MCF 10A (cell line): ENCODE measurements around the gene EHD1. TPM values are rescaled to one million over a fixed set of nuclear protein-coding genes. Genes with fewer than 3 reads are reported as not detected.

Experiments
- BruUV-seq: library from RNA; stranded (reverse); fragments of 400-500 nt; replicated peaks from 2 replicates; lab custom pipeline; 2021; lab: Mats Ljungman, UMichigan
- CTCF ChIA-PET: fragments of 300-600 bp; sonication (Branson Sonifier 250); formaldehyde crosslinking; extraction: SDS; loops from one replicate; lab custom pipeline; 2021; ENCODE audit warnings: antibody characterized with exemption, inconsistent platforms; lab: Yijun Ruan, JAX
- POLR2A ChIA-PET: fragments of 300-600, 350-650 bp; sonication (Branson Sonifier 250); formaldehyde crosslinking; extraction: SDS; loops from one replicate; lab custom pipeline; 2020; ENCODE audit warnings: antibody characterized with exemption, inconsistent platforms; lab: Yijun Ruan, JAX
- DNase-seq: peaks from one replicate; pipeline ENCODE4 v3.0.0-alpha.2; 2018; ENCODE audit not compliant: unreplicated experiment
- H3K27ac Mint-ChIP-seq: one replicate; pipeline ENCODE4 v1.8.0; 2022; ENCODE audit warnings: mild to moderate bottlenecking, low read depth, mixed read lengths; ENCODE audit not compliant: unreplicated experiment
- H3K27me3 Mint-ChIP-seq: one replicate; pipeline ENCODE4 v1.8.0; 2022; ENCODE audit warnings: mixed read lengths; ENCODE audit not compliant: insufficient read depth, unreplicated experiment
- H3K36me3 Mint-ChIP-seq: one replicate; pipeline ENCODE4 v1.8.0; 2022; ENCODE audit warnings: mild to moderate bottlenecking, moderate library complexity, mixed read lengths; ENCODE audit not compliant: insufficient read depth, unreplicated experiment
- H3K4me1 Mint-ChIP-seq: one replicate; pipeline ENCODE4 v1.8.0; 2022; ENCODE audit warnings: mixed read lengths; ENCODE audit not compliant: insufficient read depth, unreplicated experiment
- H3K4me3 Mint-ChIP-seq: one replicate; pipeline ENCODE4 v1.8.0; 2022; ENCODE audit warnings: mild to moderate bottlenecking, moderate library complexity, mixed read lengths; ENCODE audit not compliant: unreplicated experiment
- H3K9me3 Mint-ChIP-seq: one replicate; pipeline ENCODE4 v1.8.0; 2022; ENCODE audit warnings: mixed read lengths; ENCODE audit not compliant: unreplicated experiment
- intact Hi-C: fragments of 100-400 bp; cut with micrococcal nuclease; formaldehyde crosslinking; loops from 2 replicates; pipeline ENCODE4 v1.14.1; 2022
- total RNA-seq: library from RNA; stranded (reverse); gene quantifications from 2 replicates; pipeline ENCODE4 v1.2.3, GENCODE V29; 2022
- TF ChIP-seq, protein P1 (sequence below): fragments of 200-600 bp; IDR thresholded peaks from one replicate; pipeline ENCODE4 v1.8.0; 2022; ENCODE audit warnings: antibody characterized with exemption, mild to moderate bottlenecking; ENCODE audit not compliant: unreplicated experiment

EHD1 gene
- total RNA-seq, 1 experiment from 2014 or later: 80.6 TPM

DNA sequence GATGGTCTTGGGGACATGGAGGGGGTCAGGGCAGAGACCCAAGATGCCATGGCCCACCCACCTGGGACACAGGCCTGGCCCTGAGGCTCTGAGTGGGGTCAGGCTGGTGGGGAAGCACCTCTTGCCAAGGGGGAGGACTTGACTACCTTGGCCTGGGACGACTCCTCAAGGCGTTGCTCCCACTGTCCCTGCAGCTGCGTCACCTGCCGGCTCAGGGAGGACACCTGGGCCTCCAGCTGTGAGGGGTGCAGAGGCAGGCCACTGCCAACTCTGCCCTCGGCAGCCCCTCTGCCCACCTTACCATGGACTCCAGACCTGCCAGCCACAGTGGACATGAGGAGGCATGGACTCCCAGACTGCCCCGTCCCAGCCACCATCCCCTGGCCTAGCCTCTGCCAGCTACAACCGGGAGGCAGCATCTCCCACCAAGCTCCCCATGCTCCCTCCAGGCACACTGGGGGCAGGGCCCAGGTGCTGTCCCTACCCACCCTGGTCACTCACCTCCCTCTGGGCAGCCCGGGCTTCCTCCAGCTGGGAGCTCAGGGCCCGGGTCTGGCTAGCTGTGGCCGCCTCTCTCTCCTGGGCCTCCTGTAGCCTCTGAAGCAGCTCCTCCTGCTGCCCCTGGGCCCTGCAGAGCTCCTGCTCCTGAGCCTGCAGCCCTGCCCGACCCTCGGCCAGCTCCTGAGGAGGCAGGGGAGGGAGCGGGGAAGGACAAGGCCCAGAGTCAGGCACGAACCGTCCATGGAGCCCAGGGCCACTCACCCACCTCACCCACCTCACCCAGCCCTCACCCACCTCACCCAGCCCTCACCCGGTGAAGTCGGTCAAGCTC, 42.6 kb downstream of the EHD1 start:
- TF ChIP-seq, protein P1, sequence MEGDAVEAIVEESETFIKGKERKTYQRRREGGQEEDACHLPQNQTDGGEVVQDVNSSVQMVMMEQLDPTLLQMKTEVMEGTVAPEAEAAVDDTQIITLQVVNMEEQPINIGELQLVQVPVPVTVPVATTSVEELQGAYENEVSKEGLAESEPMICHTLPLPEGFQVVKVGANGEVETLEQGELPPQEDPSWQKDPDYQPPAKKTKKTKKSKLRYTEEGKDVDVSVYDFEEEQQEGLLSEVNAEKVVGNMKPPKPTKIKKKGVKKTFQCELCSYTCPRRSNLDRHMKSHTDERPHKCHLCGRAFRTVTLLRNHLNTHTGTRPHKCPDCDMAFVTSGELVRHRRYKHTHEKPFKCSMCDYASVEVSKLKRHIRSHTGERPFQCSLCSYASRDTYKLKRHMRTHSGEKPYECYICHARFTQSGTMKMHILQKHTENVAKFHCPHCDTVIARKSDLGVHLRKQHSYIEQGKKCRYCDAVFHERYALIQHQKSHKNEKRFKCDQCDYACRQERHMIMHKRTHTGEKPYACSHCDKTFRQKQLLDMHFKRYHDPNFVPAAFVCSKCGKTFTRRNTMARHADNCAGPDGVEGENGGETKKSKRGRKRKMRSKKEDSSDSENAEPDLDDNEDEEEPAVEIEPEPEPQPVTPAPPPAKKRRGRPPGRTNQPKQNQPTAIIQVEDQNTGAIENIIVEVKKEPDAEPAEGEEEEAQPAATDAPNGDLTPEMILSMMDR: no peak
- peaks cover 20% of the 10 kb centered on the region for H3K36me3 Mint-ChIP-seq
- POLR2A ChIA-PET: interaction anchor here (0.6 to 2.4 kb wide), 10 partner anchors 8 to 286 kb away, joined by 3 to 16 read pairs (median 4); partner anchors contain the start of genes CDC42BPG, FAU, MRPL49 and SF1
- no peaks in the 10 kb centered on the region for H3K27me3 Mint-ChIP-seq
- intact Hi-C loops: no loop called here
- CTCF ChIA-PET: interaction anchor here (0.7 to 3.9 kb wide), 8 partner anchors 8 to 179 kb away, joined by 3 to 16 read pairs (median 4); partner anchors contain the start of genes ARL2 and CDC42BPG
- H3K4me3 Mint-ChIP-seq: no peak overlapping the region
- peaks cover 10% of the 10 kb centered on the region for H3K4me1 Mint-ChIP-seq
- H3K27ac Mint-ChIP-seq: peak overlapping the region; percentile 28
- no peak for DNase-seq
- BruUV-seq: no TSS peak
- no peaks in the 10 kb centered on the region for H3K9me3 Mint-ChIP-seq

DNA sequence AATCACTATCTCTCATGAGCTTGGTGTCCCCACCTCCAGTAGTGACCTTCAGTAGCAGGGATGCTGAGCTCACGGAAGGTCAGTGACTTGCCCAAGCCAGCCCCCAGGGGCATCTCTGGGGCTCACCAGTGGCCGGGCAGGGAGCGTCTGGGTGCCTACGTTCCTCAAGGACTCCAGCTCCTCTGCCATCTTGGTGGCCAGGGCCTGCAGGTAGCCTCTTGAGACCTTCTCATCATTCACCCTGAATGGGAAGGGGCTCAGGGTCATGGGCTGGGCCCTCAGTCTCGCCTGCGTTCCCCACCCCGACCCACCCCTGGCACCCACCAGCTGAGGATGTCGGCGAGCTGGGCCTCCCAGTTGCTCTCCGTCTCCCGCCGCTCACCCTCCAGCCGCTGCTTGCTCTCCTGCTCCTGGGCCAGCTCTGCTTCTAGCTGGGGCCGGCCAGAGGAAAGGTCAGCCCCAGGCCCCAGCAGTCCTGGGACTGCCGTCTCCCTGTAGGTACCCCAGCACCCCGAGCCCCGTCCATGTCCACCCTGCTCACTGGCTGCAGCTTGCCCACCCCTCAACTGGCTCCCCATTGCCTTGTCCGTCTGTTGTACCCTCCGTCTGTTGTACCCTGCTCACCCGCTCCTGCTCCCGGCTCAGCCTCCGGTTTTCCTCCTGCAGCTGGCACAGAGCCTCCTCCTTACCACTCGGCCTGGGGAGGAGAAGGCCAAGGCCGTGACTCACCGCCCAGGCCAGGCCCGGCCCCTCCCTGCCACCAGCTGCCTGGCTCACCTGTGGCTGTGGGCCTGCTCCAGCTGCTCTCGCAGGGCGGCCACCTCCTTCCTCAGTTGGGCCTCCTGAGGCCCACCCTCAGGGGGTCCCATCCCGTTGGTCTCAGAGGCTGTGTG, 43.5 kb downstream of the EHD1 start:
- POLR2A ChIA-PET: interaction anchor here (0.6 to 2.4 kb wide), 10 partner anchors 8 to 386 kb away, joined by 3 to 16 read pairs (median 4); partner anchors contain the start of genes CDC42BPG, FAU, MRPL49 and SF1
- H3K27ac Mint-ChIP-seq: peak overlapping the region; percentile 28

DNA sequence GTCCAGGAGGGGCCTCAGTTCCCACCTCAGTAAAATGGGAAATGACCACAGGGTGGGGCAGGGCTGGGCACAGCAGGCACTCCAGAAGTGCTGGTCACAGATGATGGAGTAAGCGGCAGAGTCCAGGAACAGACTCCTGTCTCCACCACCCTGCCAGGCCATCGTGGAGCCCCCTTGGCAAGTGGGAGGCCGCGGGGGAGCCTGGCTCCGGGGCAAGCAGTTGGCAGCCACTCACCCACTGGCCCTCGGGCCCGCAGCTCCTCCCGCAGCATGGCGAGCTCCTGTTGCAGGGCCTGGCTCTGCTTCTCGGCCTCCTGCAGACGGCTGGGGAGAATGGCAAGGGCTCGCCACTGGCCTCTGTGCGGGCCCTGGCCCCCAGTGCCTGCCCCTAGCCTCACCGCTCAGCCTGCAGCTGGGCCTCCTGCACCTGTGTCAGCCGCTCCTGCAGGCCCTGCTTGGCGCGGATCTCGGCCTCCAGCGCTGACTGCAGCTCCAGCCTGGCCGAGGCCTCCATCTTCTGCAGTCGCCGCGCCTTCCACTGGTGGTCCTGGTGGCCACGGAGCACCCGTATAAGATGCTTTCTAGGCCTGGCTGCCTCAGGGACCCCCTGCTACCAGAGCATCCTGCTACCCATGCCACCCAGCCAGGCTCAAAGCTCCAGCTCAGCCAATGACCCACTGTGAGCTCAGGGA, 44.2 kb downstream of the EHD1 start:
- Mint-ChIP-seq H3K4me1 (peaks cover 10% of the 10 kb centered on the region), H3K9me3 (no peaks in the 10 kb centered on the region), H3K36me3 (peaks cover 18% of the 10 kb centered on the region), H3K27ac (no peak overlapping the region), H3K27me3 (no peaks in the 10 kb centered on the region), H3K4me3 (no peak overlapping the region)
- TF ChIP-seq, protein P1: no peak
- no TSS peak for BruUV-seq
- ChIA-PET CTCF (interaction anchor here (0.6 to 3.9 kb wide), 3 partner anchors 13 to 242 kb away, joined by 3 to 16 read pairs (median 16); no protein-coding TSS in a partner anchor), POLR2A (interaction anchor here (0.6 to 2.4 kb wide), 4 partner anchors 9 to 385 kb away, joined by 3 to 16 read pairs (median 10); partner anchors contain the start of genes CDC42BPG and SF1)
- intact Hi-C loops: no loop called here
- no peak for DNase-seq

More for the DNA sequence above, 43.5 kb downstream of the EHD1 start:
- Mint-ChIP-seq H3K9me3 (no peaks in the 10 kb centered on the region), H3K36me3 (peaks cover 22% of the 10 kb centered on the region), H3K4me1 (peaks cover 10% of the 10 kb centered on the region), H3K4me3 (peak overlapping the region; percentile 60), H3K27me3 (no peaks in the 10 kb centered on the region)
- BruUV-seq: no TSS peak
- peak; percentile 87 for DNase-seq
- CTCF ChIA-PET: interaction anchor here (0.6 to 3.9 kb wide), 7 partner anchors 9 to 241 kb away, joined by 3 to 16 read pairs (median 4); partner anchors contain the start of genes ARL2 and CDC42BPG
- TF ChIP-seq, protein P1: no peak
- intact Hi-C loops: no loop called here
